Keratinocyte (primary cell): ENCODE data around the gene PRDM10. TPM values are rescaled to one million over a fixed set of nuclear protein-coding genes. Genes with fewer than 3 reads are reported as not detected.

ENCODE experiments used
- DNase-seq: peaks from one replicate; pipeline ENCODE4 v3.0.0-alpha.2; 2011; ENCODE audit warnings: low read depth, missing footprints, low spot score
- FAIRE-seq: peaks from 2 replicates; lab custom pipeline; 2011; peaks lifted over from hg19 to GRCh38; lab: Jason Lieb, UNC
- H2AFZ ChIP-seq: 2 replicates; pipeline ENCODE4 v1.6.0; 2012; ENCODE audit warnings: low read length, control low read depth, inconsistent platforms; ENCODE audit not compliant: control insufficient read depth
- H3K27ac ChIP-seq: 2 replicates; pipeline ENCODE4 v1.5.1; 2011; ENCODE audit warnings: low read length; ENCODE audit not compliant: control insufficient read depth, insufficient read depth
- H3K27me3 ChIP-seq: 3 replicates; pipeline ENCODE4 v1.6.0; 2011; ENCODE audit warnings: low read length; ENCODE audit not compliant: control insufficient read depth, insufficient read depth; ENCODE audit errors: extremely low read depth
- H3K36me3 ChIP-seq, 2 experiments: 2 replicates in 1 of 2; 3 replicates in 1 of 2; pipeline ENCODE4 v1.5.1; 2011; ENCODE audit warnings: low read length in 2 of 2, mild to moderate bottlenecking in 1 of 2; ENCODE audit not compliant: control insufficient read depth in 2 of 2, insufficient read depth in 2 of 2; ENCODE audit errors: extremely low read depth in 1 of 2
- H3K4me1 ChIP-seq: 3 replicates; pipeline ENCODE4 v1.5.1; 2011; ENCODE audit warnings: low read length; ENCODE audit not compliant: control insufficient read depth, insufficient read depth; ENCODE audit errors: extremely low read depth
- H3K4me2 ChIP-seq: 3 replicates; pipeline ENCODE4 v1.6.0; 2011; ENCODE audit warnings: low read depth, low read length; ENCODE audit not compliant: control insufficient read depth, insufficient read depth; ENCODE audit errors: extremely low read depth
- H3K4me3 ChIP-seq, 3 experiments: fragments of 200-600 bp in 1 of 3; sonication (generic) in 1 of 3; 2 replicates in 2 of 3; 3 replicates in 1 of 3; pipeline ENCODE4 v1.5.1; 2011 to 2016; ENCODE audit warnings: low read length in 3 of 3, mild to moderate bottlenecking in 3 of 3, control low read depth in 2 of 3, inconsistent platforms in 1 of 3, low read depth in 1 of 3, mixed read lengths in 1 of 3, mixed run types in 1 of 3, moderate library complexity in 1 of 3; ENCODE audit not compliant: control insufficient read depth in 2 of 3, insufficient read depth in 2 of 3; ENCODE audit errors: extremely low read depth in 1 of 3
- H3K79me2 ChIP-seq: 2 replicates; pipeline ENCODE4 v1.6.0; 2012; ENCODE audit warnings: low read length; ENCODE audit not compliant: control insufficient read depth, insufficient read depth
- H3K9ac ChIP-seq: 3 replicates; pipeline ENCODE4 v1.6.0; 2011; ENCODE audit warnings: low read length; ENCODE audit not compliant: control insufficient read depth, insufficient read depth; ENCODE audit errors: extremely low read depth
- H3K9me1 ChIP-seq: 3 replicates; pipeline ENCODE4 v1.6.0; 2011; ENCODE audit warnings: low read length; ENCODE audit not compliant: control insufficient read depth, insufficient read depth; ENCODE audit errors: extremely low read depth
- H3K9me3 ChIP-seq: 2 replicates; pipeline ENCODE4 v1.5.1; 2012; ENCODE audit warnings: low read depth, low read length; ENCODE audit not compliant: control insufficient read depth
- H4K20me1 ChIP-seq: 3 replicates; pipeline ENCODE4 v1.6.0; 2011; ENCODE audit warnings: low read length; ENCODE audit not compliant: control insufficient read depth, insufficient read depth; ENCODE audit errors: extremely low read depth
- CTCF ChIP-seq, 3 experiments: IDR thresholded peaks in 1 of 3; conservative IDR thresholded peaks in 1 of 3; optimal IDR thresholded peaks in 1 of 3; 2 replicates in 2 of 3; 3 replicates in 1 of 3; pipeline versions ENCODE3 to v1.5.1; 2011; ENCODE audit warnings: low read length in 3 of 3, mild to moderate bottlenecking in 3 of 3, moderate library complexity in 2 of 3, control low read depth in 1 of 3, inconsistent platforms in 1 of 3; ENCODE audit not compliant: insufficient read depth in 2 of 3; ENCODE audit errors: extremely low read depth in 1 of 3
- EZH2 ChIP-seq: IDR thresholded peaks from one replicate; pipeline ENCODE4 v1.6.1; 2012; ENCODE audit warnings: inconsistent platforms, mild to moderate bottlenecking, low read length, moderate library complexity
- dilution Hi-C: fragments of 300-500 bp; cut with MboI; formaldehyde crosslinking; loops from one replicate; pipeline ENCODE4 v1.7.0; 2020; ENCODE audit warnings: low sequenced_read_pairs; ENCODE audit not compliant: extremely low pct_ligation_motif_present
- polyA plus RNA-seq, 5 experiments: library from polyadenylated mRNA; depleted of rRNA in 3 of 5; stranded (reverse) in 3 of 5; stranded (forward) in 1 of 5; unstranded in 1 of 5; fragments of >200 nt; gene quantifications; 1 replicate in 1 of 5; 2 replicates in 3 of 5; 3 replicates in 1 of 5; pipeline versions ENCODE4 v1.2.1 to v1.2.3, GENCODE V29; 2011 to 2012; ENCODE audit warnings: missing spikeins in 2 of 5, low read depth in 1 of 5, low replicate concordance in 1 of 5

The PRDM10 gene
- polyA plus RNA-seq, 1 donor (not counting 4 experiments of a cell fraction or from before 2014, with no cell fraction given) = 4.7 TPM

- H2AFZ ChIP-seq = no peak overlapping the region
Observed at GRCh38 chr11:130047141-130047540, 44.5 kb upstream of the PRDM10 start.

GRCh38 chr11:130043575-130043974, 40.9 kb upstream of the PRDM10 start:
- peak overlapping the region in 2 of 3 experiments; percentile 29 to 54 for H3K4me3 ChIP-seq
- TF ChIP-seq CTCF (optimal IDR thresholded peaks at IDR 0.05 in 1 of 3, IDR thresholded peaks at IDR 0.05 in 1 of 3, conservative IDR thresholded peaks at IDR 0.05 in 1 of 3; ENCODE audit: extremely low read depth in 1 of 3, insufficient read depth in 2 of 3, low read length in 3 of 3) (no peak), EZH2 (no peak)
- no peak for DNase-seq
- peak overlapping the region; percentile 36 for H3K27ac ChIP-seq
- no peaks in the 10 kb centered on the region for H3K9me1 ChIP-seq
- no peaks in the 10 kb centered on the region for H3K9me3 ChIP-seq
- H3K36me3 ChIP-seq = no peaks in the 10 kb centered on the region
- H3K27me3 ChIP-seq = no peaks in the 10 kb centered on the region
- peak; percentile 5 for FAIRE-seq
- H3K4me1 ChIP-seq = peaks cover 21% of the 10 kb centered on the region
- H4K20me1 ChIP-seq = no peaks in the 10 kb centered on the region
- H3K9ac ChIP-seq = peak overlapping the region; percentile 47
- H3K4me2 ChIP-seq = peak overlapping the region; percentile 87
- dilution Hi-C loops = no loop called here
- no peaks in the 10 kb centered on the region for H3K79me2 ChIP-seq
- peak overlapping the region; percentile 90 for H2AFZ ChIP-seq

More at GRCh38 chr11:130047141-130047540, 44.5 kb upstream of the PRDM10 start:
- Histone ChIP-seq H3K79me2 (no peaks in the 10 kb centered on the region), H3K27me3 (no peaks in the 10 kb centered on the region), H3K9me1 (no peaks in the 10 kb centered on the region), H4K20me1 (no peaks in the 10 kb centered on the region), H3K36me3 (no peaks in the 10 kb centered on the region), H3K4me2 (no peak overlapping the region), H3K9ac (no peak overlapping the region), H3K4me1 (peaks cover 17% of the 10 kb centered on the region), H3K27ac (no peak overlapping the region), H3K4me3 (no peak overlapping the region), H3K9me3 (no peaks in the 10 kb centered on the region)
- FAIRE-seq = no peak
- no peak for DNase-seq
- dilution Hi-C loops = no loop called here
- no peak for TF ChIP-seq EZH2
- no peak for TF ChIP-seq CTCF (optimal IDR thresholded peaks at IDR 0.05 in 1 of 3, IDR thresholded peaks at IDR 0.05 in 1 of 3, conservative IDR thresholded peaks at IDR 0.05 in 1 of 3; ENCODE audit: extremely low read depth in 1 of 3, insufficient read depth in 2 of 3, low read length in 3 of 3)
